GM12878 (cell line): ENCODE results near the gene AASDH.

ENCODE experiments used
- BHLHE40 ChIP-seq, 2 experiments: fragments of 450-650 bp in 1 of 2; IDR thresholded peaks; 2 replicates each; pipeline ENCODE4 v1.6.1; 2011 to 2017; ENCODE audit warnings: low read depth in 2 of 2, borderline replicate concordance in 1 of 2, improper control_type of control experiment in 1 of 2, low read length in 1 of 2, mild to moderate bottlenecking in 1 of 2
- RAD21 ChIP-seq: IDR thresholded peaks from 2 replicates; pipeline ENCODE4 v1.6.1; 2011; ENCODE audit warnings: mild to moderate bottlenecking, low read depth, low read length, moderate library complexity; ENCODE audit not compliant: insufficient read depth

DNA sequence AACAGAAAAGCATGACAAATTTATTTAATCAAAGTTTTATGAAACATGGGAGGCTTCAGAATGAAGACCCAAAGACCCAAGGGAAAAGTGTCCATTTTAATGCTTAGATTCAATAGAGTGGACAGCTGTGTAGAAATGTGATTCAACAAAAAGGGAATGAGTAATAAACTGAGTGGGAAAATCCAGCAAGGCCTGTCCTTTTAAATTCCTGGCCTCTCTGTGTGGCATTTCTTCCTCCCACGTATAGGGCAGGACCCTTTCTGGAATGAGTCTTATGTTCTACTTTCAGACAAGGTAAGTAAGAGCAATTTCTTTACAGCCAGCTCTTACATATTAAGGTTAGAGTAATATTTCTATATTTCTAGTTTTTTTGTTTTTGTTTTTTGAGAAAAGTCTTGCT, 14.5 kb downstream of the AASDH start:
- TF ChIP-seq BHLHE40 (IDR thresholded peaks at IDR 0.05; ENCODE audit: borderline replicate concordance in 1 of 2, low read depth in 2 of 2, low read length in 1 of 2) (no peak), RAD21 (no peak)
